Osteoblast (primary cell): ENCODE results near the gene DOK7. TPM values are rescaled to one million over a fixed set of nuclear protein-coding genes. Genes with fewer than 3 reads are reported as not detected.

Experiments used
- DNase-seq: peaks from one replicate; pipeline ENCODE4 v3.0.0; 2011; ENCODE audit warnings: low spot score, mixed read lengths; ENCODE audit not compliant: insufficient read length; ENCODE audit errors: missing footprints
- H2AFZ ChIP-seq: 2 replicates; pipeline ENCODE4 v1.6.0; 2011; ENCODE audit warnings: mild to moderate bottlenecking, low read length
- H3K27ac ChIP-seq: 2 replicates; pipeline ENCODE4 v1.5.1; 2011; ENCODE audit warnings: mild to moderate bottlenecking, low read depth, low read length, moderate library complexity
- H3K27me3 ChIP-seq: 2 replicates; pipeline ENCODE4 v1.6.0; 2012; ENCODE audit warnings: mild to moderate bottlenecking, control low read depth, inconsistent platforms, low read length, moderate library complexity; ENCODE audit not compliant: insufficient read depth
- H3K36me3 ChIP-seq: 2 replicates; pipeline ENCODE4 v1.5.1; 2011; ENCODE audit warnings: mild to moderate bottlenecking, low read length, control low read depth, moderate library complexity; ENCODE audit not compliant: insufficient read depth
- H3K4me1 ChIP-seq: 2 replicates; pipeline ENCODE4 v1.5.1; 2011; ENCODE audit warnings: mild to moderate bottlenecking, low read length, control low read depth, moderate library complexity; ENCODE audit not compliant: insufficient read depth
- H3K4me2 ChIP-seq: 2 replicates; pipeline ENCODE4 v1.6.0; 2011; ENCODE audit warnings: mild to moderate bottlenecking, low read length; ENCODE audit not compliant: insufficient read depth
- H3K4me3 ChIP-seq: fragments of 200-600 bp; sonication (generic); 3 replicates; pipeline ENCODE4 v1.5.1; 2012; ENCODE audit warnings: mild to moderate bottlenecking, low read length, inconsistent platforms; ENCODE audit not compliant: insufficient read depth
- H3K79me2 ChIP-seq: 2 replicates; pipeline ENCODE4 v1.6.0; 2012; ENCODE audit warnings: mild to moderate bottlenecking, low read length, control low read depth, inconsistent platforms; ENCODE audit not compliant: insufficient read depth
- H3K9me3 ChIP-seq: 2 replicates; pipeline ENCODE4 v1.5.1; 2011; ENCODE audit warnings: low read depth, low read length, control low read depth
- H4K20me1 ChIP-seq: 2 replicates; pipeline ENCODE4 v1.6.0; 2012; ENCODE audit warnings: mild to moderate bottlenecking, low read length, control low read depth; ENCODE audit not compliant: insufficient read depth
- total RNA-seq: library from RNA; depleted of rRNA; stranded (reverse); fragments of >200 nt; gene quantifications from 2 replicates; pipeline ENCODE4 v1.2.3, GENCODE V29; 2012
- TF ChIP-seq, protein P1 (sequence below): IDR thresholded peaks from 2 replicates; pipeline ENCODE4 v1.5.1; 2011; ENCODE audit warnings: mild to moderate bottlenecking, low read depth, low read length, moderate library complexity; ENCODE audit errors: extremely low read depth

DOK7 gene
- total RNA-seq, 1 donor, result not detected

DNA sequence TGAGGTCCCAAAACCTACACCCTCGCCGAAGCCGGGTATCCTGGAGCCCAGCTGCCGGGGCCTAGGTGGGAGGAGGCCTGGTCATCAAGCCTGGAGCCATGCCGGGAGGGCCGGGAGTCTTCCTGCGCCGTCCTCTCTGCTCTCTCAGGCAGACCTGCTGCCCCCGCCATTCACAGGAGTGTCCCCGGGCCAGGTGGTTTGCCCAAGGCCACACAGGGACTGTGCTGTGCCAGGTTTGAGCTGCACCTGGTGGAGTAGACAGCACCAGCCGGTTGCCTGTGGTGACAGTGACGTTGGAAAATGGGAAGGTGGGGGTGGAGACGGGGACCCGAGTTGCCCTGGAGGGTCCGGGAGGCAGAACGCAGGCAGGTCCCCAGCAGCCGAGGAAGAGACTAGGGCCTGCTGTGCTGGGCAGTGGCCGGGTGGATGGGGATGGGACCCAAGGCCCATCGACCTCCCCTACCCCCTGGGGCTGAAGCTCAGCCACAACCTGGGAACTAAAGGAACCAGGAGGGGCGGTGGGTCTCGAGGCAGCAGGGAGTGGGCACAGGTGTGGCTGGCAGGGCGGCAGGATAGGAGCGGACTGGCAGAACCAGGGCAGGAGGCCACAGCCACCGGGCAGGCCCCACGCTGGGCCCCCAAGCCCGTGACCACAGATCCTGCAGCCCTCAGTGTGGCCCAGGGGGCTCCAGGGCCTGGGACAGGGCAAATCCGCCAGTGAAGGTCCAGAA lies 9.5 kb downstream of the DOK7 start:
- H3K27ac ChIP-seq, result no peak overlapping the region
- H3K4me2 ChIP-seq, result no peak overlapping the region
- H3K4me3 ChIP-seq, result no peak overlapping the region
- H2AFZ ChIP-seq, result no peak overlapping the region
- H3K79me2 ChIP-seq, result no peaks in the 10 kb centered on the region
- peaks cover 6% of the 10 kb centered on the region for H3K27me3 ChIP-seq
- H3K4me1 ChIP-seq, result no peaks in the 10 kb centered on the region
- DNase-seq, result peak; percentile 76
- H3K9me3 ChIP-seq, result no peaks in the 10 kb centered on the region
- TF ChIP-seq, protein P1, sequence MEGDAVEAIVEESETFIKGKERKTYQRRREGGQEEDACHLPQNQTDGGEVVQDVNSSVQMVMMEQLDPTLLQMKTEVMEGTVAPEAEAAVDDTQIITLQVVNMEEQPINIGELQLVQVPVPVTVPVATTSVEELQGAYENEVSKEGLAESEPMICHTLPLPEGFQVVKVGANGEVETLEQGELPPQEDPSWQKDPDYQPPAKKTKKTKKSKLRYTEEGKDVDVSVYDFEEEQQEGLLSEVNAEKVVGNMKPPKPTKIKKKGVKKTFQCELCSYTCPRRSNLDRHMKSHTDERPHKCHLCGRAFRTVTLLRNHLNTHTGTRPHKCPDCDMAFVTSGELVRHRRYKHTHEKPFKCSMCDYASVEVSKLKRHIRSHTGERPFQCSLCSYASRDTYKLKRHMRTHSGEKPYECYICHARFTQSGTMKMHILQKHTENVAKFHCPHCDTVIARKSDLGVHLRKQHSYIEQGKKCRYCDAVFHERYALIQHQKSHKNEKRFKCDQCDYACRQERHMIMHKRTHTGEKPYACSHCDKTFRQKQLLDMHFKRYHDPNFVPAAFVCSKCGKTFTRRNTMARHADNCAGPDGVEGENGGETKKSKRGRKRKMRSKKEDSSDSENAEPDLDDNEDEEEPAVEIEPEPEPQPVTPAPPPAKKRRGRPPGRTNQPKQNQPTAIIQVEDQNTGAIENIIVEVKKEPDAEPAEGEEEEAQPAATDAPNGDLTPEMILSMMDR, result no peak
- no peaks in the 10 kb centered on the region for H3K36me3 ChIP-seq
- H4K20me1 ChIP-seq, result peaks cover 3% of the 10 kb centered on the region

DNA sequence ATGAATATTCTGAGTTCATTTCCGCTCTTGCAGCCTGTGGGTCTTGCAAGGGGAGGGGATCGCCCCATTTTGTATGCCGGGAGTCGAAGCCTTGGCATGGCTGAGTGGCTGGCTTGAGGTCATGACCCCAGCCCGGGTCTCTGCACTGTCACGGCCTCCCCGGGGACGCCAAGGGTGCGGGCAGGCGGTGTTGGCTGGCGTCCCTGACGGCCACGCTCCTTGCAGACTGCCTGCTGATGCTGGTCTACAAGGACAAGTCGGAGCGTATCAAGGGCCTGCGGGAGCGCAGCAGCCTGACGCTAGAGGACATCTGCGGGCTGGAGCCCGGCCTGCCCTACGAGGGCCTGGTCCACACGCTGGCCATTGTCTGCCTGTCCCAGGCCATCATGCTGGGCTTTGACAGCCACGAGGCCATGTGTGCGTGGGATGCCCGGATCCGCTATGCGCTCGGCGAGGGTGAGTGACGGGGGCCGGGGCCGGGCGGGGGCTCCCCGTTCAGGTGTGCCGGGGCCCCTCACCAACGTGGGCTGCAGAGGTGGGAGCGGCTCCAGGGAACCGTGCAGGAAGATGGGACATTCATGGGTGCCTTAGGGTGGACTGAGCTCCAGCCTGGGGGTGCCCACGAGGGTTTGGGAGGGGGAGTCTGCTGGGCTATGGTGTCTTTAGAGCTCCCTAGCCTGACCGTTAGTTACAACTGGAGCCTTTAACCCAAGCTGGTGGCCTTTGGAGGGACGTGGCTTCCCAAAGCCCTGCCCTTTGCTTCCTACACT lies 10.3 kb downstream of the DOK7 start:
- Histone ChIP-seq H3K36me3 (no peaks in the 10 kb centered on the region), H3K79me2 (no peaks in the 10 kb centered on the region), H3K9me3 (no peaks in the 10 kb centered on the region), H3K4me3 (no peak overlapping the region), H4K20me1 (peaks cover 3% of the 10 kb centered on the region), H3K4me1 (no peaks in the 10 kb centered on the region), H3K4me2 (no peak overlapping the region), H2AFZ (no peak overlapping the region), H3K27ac (no peak overlapping the region), H3K27me3 (peaks cover 6% of the 10 kb centered on the region)
- peak; percentile 77 for DNase-seq
- TF ChIP-seq, protein P1, result no peak

DNA sequence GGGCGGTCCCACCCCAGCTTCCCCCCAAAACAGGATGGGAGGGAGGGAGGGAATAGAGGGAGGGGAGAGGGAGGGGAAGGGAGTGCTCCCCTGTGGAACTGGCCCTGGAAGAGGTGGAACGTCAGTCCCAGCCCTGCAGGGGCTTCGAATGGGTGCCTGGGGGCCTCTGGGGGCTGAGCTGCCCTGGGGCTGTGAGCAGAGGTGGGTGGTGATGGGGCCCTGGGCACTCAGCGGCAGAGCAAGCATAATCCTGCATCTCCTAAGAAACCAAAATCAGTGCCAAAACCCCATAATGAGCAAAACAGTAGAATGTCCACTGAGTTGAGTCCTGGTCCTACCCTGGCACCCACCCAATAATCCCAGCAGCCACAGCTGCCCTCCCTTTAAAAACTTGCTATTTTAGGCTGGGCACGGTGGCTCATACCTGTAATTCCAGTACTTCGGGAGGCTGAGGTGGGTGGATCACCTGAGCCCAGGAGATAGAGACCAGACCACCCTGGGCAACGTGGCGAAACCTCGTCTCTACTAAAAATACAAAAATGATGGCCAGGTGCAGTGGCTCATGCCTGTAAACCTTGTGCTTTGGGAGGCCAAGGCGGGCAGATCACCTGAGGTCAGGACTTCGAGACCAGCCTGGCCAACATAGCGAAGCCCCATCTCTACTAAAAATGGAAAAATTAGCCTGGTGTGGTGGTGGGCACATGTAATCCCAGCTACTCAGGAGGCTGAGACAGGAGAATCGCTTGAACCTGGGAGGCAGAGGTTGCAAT lies 11.1 kb downstream of the DOK7 start:
- H3K36me3 ChIP-seq, result no peaks in the 10 kb centered on the region
- TF ChIP-seq, protein P1, result no peak

More for the DNA sequence above, 11.1 kb downstream of the DOK7 start:
- Histone ChIP-seq H3K27ac (no peak overlapping the region), H3K4me3 (no peak overlapping the region), H3K9me3 (no peaks in the 10 kb centered on the region), H3K4me1 (no peaks in the 10 kb centered on the region), H4K20me1 (peaks cover 3% of the 10 kb centered on the region), H3K4me2 (no peak overlapping the region), H3K27me3 (peaks cover 6% of the 10 kb centered on the region), H3K79me2 (no peaks in the 10 kb centered on the region), H2AFZ (no peak overlapping the region)
- peak; percentile 65 for DNase-seq
